Stimulated activated CD4-positive, alpha-beta T cell treated with anti-CD3 and anti-CD28 coated beads, TNF-alpha, amount 100 ng/mL, for 24 hours (primary cell): Measurements from ENCODE around the gene CYP2C9.
"Not testable (repeated sequence)": the region's sequence is repeated elsewhere in the genome, so short reads cannot be mapped to it uniquely, and the experiment has no call there.

Source experiments
- DNase-seq, 3 experiments: peaks; one replicate each; pipeline ENCODE4 v3.0.0-alpha.2; 2020; ENCODE audit warnings: low read depth in 3 of 3

Gene CYP2C9

DNA sequence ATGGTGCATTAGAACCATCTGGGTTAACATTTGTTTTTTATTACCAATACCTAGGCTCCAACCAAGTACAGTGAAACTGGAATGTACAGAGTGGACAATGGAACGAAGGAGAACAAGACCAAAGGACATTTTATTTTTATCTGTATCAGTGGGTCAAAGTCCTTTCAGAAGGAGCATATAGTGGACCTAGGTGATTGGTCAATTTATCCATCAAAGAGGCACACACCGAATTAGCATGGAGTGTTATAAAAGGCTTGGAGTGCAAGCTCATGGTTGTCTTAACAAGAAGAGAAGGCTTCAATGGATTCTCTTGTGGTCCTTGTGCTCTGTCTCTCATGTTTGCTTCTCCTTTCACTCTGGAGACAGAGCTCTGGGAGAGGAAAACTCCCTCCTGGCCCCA, at the start of gene CYP2C9:
CYP2C9 (plus strand) TSS at position 276 of the 400 bp plus-strand sequence; CDS start at position 301, 25 bp downstream.
- DNase-seq, result no peak

DNA sequence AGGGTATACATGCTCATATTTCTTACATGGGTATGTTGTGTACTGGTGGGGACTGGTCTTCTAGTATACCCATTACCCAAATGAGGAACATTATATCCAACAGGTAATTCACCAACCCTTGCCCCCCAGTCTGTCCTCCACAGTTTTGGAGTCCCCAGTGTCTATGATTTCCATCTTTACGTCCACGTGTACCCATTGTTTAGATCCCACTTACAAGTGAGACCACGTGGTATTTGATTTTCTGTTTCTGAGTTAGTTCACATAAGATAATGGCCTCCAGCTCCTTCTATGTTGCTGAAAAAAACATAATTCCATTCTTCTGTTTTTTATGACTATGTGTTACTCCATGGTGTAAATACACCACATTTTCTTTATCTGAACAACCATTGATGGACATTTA, 49.3 kb upstream of the CYP2C9 start:
- DNase-seq, result no peak

DNA sequence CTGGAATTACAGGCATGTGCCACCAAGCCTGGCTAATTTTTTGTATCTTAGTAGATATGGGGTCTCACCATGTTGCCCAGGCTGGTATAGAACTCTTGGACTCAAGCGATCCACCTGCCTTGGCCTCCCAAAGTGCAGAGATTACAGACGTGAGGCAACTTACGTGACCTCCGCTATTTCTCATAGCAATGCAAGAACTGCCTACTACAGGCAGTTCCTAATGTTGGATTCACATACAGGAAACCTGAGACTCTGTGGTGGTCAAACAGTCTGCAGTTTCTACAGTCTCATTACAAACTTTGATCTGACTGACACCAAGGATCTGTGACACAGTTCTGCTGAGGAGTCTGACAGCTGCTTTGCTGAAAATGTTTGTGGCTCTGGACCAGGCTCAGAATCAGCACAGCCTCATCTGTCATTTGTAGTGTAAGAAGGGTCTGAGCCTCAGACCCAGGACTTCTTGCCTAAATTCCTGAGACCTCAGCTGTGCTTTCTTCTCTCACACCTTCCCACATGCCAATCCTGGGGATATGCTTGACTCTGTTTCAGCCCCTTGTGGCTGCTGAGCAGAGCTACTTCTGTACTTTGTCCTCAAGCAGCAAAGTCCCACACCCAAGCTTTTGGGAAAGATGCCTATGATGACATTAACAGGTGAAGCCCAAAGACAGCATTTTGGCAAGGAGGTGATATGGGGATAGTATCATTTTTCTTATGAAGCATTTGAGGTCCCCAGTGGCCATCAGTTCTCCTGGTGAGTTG, 48.0 kb upstream of the CYP2C9 start:
- DNase-seq, result no peak

DNA sequence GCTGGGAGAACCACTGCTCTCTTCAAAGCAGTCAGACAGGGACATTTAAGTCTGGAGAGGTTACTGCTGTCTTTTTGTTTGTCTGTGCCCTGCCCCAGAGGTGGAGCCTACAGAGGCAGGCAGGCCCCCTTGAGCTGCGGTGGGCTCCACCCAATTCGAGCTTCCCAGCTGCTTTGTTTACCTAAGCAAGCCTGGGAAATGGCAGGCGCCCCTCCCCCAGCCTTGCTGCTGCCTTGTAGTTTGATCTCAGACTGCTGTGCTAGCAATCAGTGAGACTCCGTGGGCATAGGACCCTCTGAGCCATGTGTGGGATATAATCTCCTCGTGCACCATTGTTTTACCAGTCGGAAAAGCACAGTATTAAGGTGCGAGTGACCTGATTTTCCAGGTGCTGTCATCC, 40.0 kb upstream of the CYP2C9 start:
- DNase-seq, result not testable (repeated sequence)

DNA sequence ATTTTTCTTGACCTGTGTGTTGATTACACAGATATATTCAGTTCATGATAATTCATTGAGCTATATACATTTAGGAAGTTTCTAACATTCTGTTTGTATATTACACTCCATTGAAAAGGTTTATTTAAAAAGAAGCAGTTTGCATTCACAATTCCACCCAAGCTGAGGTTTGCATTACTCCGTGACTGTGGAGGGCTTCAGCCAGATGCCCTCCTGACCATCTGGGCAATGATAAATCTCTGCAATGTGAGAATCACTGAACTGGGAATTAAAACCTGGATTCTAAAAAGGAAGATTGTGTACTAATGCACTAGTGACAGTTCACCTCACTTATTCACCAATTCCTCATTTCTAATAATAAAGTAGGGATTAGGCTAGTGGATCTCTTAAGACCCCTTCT, 36.4 kb upstream of the CYP2C9 start:
- no peak for DNase-seq

DNA sequence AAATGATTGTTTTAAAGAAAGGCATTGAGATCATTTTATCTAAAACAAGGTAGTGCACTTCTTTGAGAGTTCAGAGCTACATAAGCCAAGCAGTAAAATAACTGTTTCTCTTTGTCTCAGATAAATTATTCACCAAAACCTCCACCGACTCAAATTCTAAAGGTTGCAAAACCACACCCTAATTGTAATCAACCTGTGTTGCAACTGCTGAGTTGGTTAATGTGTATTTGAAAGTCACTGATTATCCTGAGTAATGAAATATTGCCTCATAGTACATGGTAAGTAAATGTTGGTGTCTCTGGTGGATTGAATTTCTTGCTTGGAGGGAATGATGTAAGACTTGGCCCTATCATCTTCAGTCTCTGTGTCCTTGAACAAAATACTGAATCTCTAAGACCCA, 35.9 kb upstream of the CYP2C9 start:
- no peak for DNase-seq

DNA sequence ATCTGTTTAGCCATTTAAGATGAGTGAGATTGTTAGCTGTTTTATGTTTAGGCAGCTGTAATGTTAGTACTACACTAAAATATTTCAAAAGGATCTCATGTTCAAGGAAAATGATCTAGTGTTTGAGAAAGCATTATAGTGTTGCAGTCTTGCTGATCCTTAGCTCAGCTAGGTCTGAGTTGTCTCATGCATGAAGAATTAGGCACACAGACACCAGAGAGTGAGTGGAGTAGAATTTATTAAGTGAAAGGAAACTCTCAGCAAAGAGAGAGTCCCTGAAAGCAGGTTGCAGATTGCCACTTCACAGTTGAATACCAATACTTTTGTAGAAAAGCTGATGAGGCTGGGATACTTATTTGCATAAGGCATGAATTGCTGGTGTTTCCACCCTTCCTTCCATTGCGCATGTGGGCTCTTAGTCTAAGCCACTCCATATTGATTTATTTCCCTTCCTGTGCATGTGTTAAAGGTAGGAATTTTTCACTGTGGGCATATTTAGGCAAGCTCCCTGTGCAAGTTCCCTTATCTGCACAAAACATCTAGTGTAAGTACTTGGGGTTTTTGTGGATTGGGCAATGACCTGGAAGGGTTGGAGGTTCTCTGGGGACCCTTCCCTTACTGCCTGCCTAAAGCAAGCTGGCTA, 33.8 kb upstream of the CYP2C9 start:
- not testable (repeated sequence) for DNase-seq

DNA sequence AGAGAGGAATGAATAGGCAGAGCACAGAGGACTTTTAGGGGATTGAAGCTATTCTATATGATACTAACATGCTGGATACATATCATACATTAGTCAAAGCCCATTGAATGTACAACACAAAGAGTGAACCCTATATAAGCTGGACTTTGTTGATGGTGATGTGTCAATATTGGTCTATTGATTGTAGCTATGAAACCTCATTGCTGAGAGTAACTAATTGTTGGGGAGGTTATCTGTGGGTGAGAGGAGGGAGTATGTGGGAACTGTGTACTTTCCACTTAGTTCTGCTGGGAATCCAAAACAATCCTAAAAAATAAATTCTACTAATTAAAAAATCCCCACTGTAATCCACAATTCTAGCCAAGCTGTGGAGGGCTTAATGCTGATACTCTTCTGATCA, 22.0 kb upstream of the CYP2C9 start:
- no peak for DNase-seq

DNA sequence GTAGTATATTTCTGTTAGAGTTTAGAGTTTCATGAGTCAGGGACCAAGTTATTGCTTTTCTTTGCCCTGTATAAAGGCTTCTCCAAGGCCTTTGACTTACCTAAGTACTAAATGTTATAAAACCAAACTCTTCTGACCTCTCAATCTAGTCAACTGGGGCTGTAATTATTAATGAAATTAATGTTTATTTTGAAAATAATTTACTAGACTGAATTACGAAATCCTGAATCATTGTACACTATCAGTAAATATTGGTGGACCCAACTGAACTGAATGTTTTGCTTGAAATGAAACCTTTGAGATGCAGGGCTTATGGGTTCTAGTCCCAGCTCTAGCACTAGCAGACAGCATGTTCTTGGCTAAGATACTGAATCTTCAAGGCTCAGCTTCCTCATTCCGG, 1.7 kb upstream of the CYP2C9 start:
- DNase-seq, result no peak

DNA sequence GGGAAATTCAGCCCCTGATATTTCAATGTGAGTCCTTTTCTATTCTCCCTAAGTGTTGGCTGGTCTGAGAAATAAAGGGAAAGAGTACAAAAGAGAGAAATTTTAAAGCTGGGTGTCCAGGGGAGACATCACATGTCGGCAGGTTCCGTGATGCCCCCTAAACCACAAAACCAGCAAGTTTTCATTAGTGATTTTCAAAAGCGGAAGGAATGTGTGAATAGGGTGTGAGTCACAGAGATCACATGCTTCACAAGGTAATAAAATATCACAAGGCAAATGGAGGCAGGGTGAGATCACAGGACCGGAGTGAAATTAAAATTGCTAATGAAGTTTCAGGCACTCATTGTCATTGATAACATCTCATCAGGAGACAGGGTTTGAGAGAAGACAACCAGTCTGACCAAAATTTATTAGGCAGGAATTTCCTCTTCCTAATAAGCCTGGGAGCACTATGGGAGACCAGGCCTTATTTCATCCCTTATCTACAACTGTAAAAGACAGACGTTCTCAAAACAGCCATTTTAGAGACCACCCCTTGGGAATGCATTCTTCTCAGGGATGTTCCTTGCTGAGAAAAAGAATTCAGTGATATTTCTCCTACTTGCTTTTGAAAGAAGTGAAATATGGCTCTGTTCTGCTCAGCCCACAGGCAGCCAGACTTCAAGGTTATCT, 5.1 kb downstream of the CYP2C9 start:
- DNase-seq, result not testable (repeated sequence)

DNA sequence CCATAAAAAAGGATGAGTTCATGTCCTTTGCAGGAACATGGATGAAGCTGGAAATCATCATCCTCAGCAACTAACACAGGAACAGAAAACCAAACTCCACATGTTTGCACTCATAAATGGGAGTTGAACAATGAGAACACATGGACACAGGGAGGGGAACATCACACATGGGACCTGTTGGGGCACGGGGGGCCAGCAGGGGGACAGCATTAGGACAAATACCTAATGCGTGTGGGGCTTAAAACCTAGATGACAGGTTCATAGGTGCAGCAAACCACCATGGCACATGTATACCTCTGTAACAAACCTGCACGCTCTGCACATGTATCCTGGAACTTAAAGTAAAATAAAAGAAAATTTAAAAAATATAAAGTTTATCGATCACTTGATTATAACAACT, 7.7 kb downstream of the CYP2C9 start:
- not testable (repeated sequence) for DNase-seq

DNA sequence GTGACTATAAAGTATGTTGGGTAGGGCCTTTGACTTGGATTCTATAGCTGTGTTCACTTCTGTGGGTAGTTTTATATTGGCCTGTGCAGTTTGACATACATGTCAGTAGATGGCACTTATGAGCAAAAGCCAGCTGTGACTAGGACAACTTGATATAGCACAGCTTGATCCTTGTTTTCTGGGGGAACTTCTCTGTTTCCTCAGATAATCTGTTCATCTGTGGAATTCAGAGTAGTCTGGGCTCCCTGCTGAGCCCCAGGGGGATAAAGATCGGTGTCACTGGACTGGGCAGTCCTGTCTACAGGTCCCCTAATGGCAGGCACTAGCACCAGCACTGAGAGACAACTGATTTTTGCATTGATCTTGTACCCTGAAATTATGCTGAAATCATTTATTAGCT, 25.4 kb downstream of the CYP2C9 start:
- no peak for DNase-seq

DNA sequence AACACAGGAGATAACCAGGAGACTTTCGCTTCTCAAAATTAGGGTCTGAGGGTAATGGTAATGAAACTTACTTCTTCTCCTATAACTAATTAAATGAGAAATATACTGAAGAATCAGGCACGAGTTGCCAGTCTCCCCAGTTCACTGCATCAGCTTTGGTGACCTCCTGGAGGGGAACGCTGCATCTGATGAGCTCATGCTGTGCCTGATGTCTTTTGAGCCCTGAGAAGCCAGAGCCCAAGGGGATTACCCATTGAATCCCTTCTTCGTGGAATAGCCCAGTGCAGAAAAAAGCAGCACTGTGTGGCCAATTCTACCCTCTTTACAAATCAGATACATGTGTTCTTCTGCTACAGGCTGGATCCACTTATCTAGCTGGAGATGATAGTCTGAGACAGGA, 45.1 kb downstream of the CYP2C9 start:
- DNase-seq, result no peak

DNA sequence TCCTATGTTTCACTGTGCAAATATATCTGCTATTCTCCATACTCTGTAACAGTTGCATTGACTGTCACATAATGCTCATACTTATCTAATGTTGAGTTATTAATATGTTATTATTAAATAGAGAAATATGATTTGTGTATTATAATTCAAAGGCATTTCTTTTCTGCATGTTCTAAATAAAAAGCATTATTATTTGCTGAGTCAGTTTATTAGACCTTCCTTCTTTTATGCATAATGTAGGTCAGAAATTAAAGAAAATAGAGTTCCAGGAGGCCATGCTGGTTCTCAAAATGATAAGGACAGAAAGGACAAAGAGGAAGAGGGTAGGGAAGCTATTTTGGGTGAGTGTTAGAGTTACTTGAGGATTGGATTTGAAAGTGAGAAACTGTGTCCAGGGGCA, 50.7 kb downstream of the CYP2C9 start:
- no peak for DNase-seq

DNA sequence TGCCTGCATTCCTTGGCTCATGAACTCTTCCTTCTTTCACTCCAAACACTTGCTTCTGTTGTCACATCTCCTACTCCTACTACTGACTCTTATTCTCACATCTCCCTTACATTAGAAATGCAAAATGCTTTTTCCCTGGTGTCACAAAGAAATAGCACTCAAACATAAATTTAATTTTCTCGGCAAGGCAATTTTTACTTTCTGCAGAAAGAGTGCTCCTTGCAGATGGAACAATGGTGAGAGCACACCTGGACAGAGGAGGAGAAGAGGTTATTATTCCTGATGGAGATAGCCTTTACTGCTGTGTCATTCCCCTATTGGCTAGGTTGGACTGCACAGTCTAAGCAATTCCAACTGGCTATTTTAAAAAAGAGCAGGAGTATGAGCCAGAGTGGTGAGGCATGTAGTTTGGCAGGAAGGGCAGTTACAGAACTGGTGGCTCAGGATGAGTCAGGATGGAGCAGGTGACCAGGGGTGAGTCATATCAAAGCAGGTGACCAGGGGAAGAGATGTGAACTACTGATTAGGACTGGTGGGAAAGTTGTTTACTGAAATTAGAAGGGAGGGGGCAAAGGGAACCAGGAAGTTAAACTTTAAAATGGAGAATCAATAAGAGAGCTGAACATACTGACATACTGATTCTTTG, 52.9 kb downstream of the CYP2C9 start:
- no peak for DNase-seq

DNA sequence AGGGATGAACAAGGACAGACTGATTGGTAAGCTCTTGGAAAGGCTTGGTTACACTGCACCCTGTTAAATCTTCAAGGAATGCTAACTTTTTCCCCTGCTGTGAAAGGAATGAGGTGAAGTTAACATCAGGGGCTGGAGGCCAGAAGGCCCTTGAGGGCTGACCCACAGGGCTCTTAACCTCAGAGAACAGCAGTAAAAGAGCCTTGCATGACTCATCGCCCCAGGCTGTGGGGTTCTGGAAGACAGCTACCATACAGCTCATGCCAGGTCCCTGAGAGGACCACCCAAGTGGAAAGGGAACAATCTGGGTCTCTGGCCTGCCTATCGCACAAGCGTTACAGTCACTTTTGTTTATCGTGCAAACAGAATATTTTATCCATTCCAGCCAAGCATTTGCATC, 54.4 kb downstream of the CYP2C9 start:
- DNase-seq, result no peak

DNA sequence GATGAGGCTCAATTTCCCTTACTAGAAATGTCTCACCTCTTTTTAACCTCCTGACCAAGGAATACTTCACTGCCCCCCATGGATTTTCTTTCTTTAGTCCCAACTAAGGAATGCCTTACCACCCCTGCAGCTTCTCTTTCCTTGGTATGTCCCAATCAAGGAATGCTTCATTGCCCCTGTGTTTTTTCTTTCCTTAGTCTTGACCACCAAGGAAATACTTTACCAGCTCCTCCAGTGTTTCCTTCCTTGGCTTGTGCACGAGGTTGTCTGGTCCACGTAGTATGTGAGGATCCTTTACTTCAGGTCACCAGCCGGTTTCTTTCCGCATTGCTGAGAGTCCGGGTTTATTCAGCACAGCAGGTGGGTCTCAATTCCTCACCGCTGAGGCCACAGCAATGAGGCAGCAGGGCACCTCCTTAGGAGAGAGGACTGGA, 59.3 kb downstream of the CYP2C9 start:
- no peak for DNase-seq

DNA sequence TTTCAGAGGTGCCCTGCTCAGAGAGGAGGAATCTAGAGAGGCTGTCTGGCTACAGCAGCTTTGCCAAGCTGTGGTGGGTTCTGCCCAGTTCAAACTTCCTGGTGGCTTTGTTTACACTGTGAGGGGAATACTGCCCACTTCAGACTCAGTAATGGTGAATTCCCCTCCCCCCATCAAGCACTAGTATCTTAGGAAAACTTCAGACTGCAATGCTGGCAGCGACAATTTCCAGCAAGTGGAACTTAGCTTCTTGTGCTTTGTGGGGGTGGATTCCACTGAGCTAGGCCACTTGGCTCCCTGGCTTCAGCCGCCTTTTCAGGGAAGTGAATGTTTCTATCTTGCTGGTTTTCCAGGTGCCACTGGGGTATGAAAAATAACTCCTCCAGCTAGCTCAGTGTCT, 88.0 kb downstream of the CYP2C9 start:
- DNase-seq, result no peak

DNA sequence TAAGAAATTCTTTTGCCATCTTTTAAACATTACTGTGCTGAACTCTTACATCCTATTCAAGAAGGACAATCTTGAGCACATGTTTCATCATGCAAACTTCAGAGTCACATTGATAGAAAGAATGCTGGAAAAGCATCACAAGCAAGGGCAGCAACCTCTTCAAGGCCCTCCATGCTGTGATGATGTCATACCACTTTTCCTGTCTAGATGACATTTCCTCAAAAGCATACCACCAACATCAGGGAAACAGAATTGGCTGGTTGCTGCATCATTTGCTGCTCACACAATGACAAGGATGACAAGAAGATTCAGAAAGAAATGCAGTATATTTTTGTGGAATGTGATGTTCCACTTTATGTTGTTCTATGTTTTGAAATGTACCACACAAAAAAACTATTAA, 93.2 kb downstream of the CYP2C9 start:
- no peak for DNase-seq

DNA sequence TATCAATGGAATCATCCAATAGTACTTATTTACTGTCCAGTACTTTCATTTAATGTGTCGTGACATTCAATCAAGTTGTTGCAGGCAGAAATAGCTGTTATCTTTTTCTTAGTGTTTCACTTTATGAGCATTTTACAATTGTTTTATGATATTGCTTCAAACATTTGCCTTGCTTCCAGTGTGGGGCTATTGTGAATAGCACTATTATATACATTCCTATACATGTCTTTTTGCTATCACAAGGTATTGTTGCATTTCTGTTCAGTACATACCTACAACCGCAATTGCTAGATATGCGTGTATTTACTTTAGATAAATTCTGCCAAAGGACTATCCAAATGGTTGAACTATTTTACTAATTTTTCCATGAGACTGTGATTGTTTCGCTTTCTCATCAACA, 95.9 kb downstream of the CYP2C9 start:
- DNase-seq, result no peak

DNA sequence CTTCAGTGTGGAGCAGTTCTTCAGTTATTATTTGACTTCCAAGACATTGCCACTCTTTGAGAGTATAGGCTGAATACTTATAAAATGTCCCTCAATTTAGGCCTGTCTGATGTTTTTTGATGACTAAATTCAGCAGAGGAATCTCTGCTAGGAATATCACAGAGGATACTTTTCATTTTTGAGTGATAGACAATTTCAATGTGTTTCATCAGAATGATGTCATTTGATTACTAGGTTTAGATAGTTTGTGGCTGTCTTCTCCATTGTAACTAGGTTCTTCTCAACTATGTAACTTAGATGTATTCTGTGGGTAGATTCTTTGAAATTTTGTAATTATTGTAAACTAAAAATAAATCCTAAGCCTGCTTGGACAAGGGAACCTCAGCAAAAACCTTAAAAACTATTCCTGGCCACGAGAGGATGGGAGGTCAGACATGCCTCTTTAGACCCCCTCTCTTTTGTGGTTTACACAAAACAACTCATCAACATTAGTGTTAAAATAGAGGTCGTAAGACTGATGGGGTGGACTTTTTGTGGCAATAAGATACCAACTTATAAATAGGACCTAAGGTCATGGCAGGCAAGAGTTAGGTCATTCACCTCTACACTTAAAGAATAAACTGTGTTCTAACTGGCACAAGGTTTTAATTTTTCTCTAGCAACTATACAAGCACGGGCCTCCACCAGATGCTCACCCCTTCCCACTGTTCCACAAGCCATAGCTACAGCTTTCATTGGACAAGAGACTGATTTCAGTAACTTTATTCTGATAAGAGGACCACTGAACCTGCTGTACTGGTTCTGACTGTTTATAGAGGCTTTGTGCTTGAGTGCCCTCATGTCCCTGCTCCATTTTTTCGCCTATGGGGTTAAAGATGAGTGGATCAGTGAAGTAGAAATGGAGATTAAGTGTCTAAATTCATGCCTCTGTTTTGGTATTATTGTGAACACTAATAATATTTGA, 97.2 kb downstream of the CYP2C9 start:
- DNase-seq, result no peak
